BJ (cell line): ENCODE measurements around the gene ALDH16A1. TPM values are rescaled to one million over a fixed set of nuclear protein-coding genes. Genes with fewer than 3 reads are reported as not detected.

Source experiments
- CTCF ChIA-PET: fragments of 350-600 bp; formaldehyde crosslinking; extraction: SDS; loops from one replicate; lab custom pipeline; 2021; ENCODE audit warnings: antibody characterized with exemption, inconsistent platforms; lab: Yijun Ruan, JAX
- POLR2A ChIA-PET: fragments of 300-600 bp; sonication (Branson Sonifier 250); formaldehyde crosslinking; extraction: SDS; loops from one replicate; lab custom pipeline; 2021; ENCODE audit warnings: antibody characterized with exemption; lab: Charles Lee
- DNase-seq: peaks from one replicate; pipeline ENCODE4 v3.0.0-alpha.2; 2011; ENCODE audit warnings: low read depth
- H3K27me3 ChIP-seq: 2 replicates; pipeline ENCODE4 v1.6.0; 2011; ENCODE audit warnings: low read length; ENCODE audit not compliant: control insufficient read depth, insufficient read depth
- H3K36me3 ChIP-seq: 2 replicates; pipeline ENCODE4 v1.5.1; 2011; ENCODE audit warnings: low read length; ENCODE audit not compliant: control insufficient read depth, insufficient read depth
- H3K4me3 ChIP-seq: 2 replicates; pipeline ENCODE4 v1.5.1; 2011; ENCODE audit warnings: low read depth, mild to moderate bottlenecking, control low read depth, low read length
- polyA plus RNA-seq: library from polyadenylated mRNA; depleted of rRNA; stranded (reverse); fragments of >200 nt; gene quantifications from 2 replicates; pipeline ENCODE4 v1.2.3, GENCODE V29; 2011
- TF ChIP-seq, protein P1 (sequence below): IDR thresholded peaks from 2 replicates; pipeline ENCODE4 v1.5.1; 2011; ENCODE audit warnings: low read depth, mild to moderate bottlenecking, control low read depth, inconsistent platforms, low read length, moderate library complexity; ENCODE audit not compliant: insufficient read depth

The ALDH16A1 gene
- polyA plus RNA-seq, 1 experiment, result 15.0 TPM

DNA sequence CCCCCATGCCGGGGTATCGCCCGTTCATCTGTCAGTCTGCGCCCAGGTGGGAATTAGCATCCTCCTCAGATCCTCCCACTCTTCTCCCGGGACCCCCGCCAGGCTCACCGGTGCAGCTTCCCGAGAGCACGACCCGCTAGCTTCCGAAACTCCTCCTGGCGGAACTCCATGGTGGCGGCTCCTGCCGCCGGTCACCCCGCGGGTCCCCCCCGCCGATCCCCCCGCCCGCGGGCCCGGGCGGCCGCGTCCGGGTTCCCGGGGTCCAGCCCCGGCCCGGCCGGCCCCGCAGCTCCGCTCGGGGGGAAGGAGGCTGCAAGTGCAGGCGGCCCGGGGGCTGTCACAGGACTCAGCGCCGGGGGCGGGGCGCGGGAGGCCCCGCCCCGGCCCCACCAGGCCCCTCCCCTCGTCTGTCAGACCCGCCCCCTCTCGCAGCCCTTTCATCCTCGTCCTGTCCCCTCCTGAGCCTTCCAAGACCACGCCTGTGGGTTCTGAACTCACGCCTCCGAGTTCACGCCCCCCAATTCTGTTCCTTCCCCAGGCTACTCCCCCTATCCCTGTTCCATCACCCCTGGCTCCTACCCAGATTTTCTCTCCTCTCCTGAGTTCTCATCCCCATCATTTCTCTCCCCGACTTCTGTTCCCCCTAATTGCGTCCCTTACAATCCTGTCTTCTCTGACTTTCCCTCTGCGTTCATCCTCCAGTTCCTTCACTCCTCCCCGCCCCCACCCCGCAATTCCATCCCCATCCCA, 11.6 kb upstream of the ALDH16A1 start, which contains the start of gene SLC17A7:
Gene SLC17A7 (minus strand): TSS at position 318 of the 750 bp plus-strand sequence. CDS start 148 bp downstream, at position 170.
- CTCF ChIA-PET, result interaction anchor here (1.1 to 2.5 kb wide), 8 partner anchors 10 to 75 kb away, joined by 3 to 13 read pairs (median 4); partner anchors contain the start of gene PIH1D1
- Histone ChIP-seq H3K36me3 (no peaks in the 10 kb centered on the region), H3K27me3 (peaks cover 43% of the 10 kb centered on the region), H3K4me3 (peak within 1 kb of the TSS; percentile 72)
- POLR2A ChIA-PET, result interaction anchor here (0.6 kb wide), 1 partner anchor 189 kb away, joined by 3 read pairs; no protein-coding TSS in a partner anchor
- DNase-seq, result no peak
- TF ChIP-seq, protein P1, sequence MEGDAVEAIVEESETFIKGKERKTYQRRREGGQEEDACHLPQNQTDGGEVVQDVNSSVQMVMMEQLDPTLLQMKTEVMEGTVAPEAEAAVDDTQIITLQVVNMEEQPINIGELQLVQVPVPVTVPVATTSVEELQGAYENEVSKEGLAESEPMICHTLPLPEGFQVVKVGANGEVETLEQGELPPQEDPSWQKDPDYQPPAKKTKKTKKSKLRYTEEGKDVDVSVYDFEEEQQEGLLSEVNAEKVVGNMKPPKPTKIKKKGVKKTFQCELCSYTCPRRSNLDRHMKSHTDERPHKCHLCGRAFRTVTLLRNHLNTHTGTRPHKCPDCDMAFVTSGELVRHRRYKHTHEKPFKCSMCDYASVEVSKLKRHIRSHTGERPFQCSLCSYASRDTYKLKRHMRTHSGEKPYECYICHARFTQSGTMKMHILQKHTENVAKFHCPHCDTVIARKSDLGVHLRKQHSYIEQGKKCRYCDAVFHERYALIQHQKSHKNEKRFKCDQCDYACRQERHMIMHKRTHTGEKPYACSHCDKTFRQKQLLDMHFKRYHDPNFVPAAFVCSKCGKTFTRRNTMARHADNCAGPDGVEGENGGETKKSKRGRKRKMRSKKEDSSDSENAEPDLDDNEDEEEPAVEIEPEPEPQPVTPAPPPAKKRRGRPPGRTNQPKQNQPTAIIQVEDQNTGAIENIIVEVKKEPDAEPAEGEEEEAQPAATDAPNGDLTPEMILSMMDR, result no peak

DNA sequence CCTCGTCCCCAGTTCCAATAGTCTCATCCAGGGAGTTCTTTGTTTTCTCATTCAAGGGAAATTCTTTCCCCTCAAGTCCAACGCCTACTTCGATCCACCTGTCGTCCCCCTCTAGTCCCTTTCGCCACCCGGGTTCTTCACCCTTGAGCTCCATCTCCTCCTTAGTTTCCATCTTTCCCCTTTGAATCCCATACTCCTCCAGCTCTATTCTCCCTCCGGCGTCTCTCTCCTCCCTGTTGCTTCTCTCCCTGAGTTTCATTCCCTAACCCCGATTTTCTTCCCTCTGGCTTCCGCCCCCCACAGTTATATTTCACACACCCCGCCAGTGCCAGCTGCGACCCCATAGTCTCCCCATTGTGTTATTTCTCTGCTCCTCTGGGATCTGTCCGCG, 11.1 kb upstream of the ALDH16A1 start:
- peaks cover 41% of the 10 kb centered on the region for H3K27me3 ChIP-seq

DNA sequence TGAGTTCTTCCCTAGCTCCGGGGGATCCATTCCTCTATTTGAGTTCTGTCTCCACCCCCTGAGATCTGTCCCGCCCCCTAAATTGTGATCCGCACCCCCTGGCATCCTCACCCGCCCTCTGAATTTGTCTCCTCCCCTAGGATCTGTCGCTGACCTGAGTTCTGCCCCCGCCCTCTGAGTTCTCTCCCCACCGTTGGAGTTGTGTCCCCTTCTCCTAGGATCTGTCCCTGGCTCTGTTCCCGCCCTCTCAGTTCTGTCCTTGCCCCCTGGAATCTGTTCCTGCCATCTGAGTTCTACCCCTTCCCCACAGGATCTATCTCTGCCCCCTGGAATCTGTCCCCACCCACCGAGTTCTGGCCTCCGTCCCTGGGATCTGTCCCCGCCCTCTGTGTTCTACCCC, 10.7 kb upstream of the ALDH16A1 start:
- ChIA-PET POLR2A (interaction anchor here (0.6 kb wide), 1 partner anchor 18 kb away, joined by 4 read pairs; no protein-coding TSS in a partner anchor), CTCF (interaction anchor here (0.7 to 2.3 kb wide), 18 partner anchors 9 to 217 kb away, joined by 3 to 13 read pairs (median 4); partner anchors contain the start of genes GFY and PIH1D1)
- Histone ChIP-seq H3K36me3 (peaks cover 7% of the 10 kb centered on the region), H3K4me3 (peak overlapping the region; percentile 72), H3K27me3 (peaks cover 38% of the 10 kb centered on the region)
- TF ChIP-seq, protein P1, result no peak
- DNase-seq, result no peak

More for the DNA sequence above, 11.1 kb upstream of the ALDH16A1 start:
- DNase-seq, result no peak
- ChIA-PET CTCF (interaction anchor here (1.1 to 2.3 kb wide), 9 partner anchors 10 to 216 kb away, joined by 3 to 13 read pairs (median 5); partner anchors contain the start of gene PIH1D1), POLR2A (no interaction called here)
- Histone ChIP-seq H3K36me3 (peaks cover 4% of the 10 kb centered on the region), H3K4me3 (no peak overlapping the region)
- TF ChIP-seq, protein P1, result no peak

DNA sequence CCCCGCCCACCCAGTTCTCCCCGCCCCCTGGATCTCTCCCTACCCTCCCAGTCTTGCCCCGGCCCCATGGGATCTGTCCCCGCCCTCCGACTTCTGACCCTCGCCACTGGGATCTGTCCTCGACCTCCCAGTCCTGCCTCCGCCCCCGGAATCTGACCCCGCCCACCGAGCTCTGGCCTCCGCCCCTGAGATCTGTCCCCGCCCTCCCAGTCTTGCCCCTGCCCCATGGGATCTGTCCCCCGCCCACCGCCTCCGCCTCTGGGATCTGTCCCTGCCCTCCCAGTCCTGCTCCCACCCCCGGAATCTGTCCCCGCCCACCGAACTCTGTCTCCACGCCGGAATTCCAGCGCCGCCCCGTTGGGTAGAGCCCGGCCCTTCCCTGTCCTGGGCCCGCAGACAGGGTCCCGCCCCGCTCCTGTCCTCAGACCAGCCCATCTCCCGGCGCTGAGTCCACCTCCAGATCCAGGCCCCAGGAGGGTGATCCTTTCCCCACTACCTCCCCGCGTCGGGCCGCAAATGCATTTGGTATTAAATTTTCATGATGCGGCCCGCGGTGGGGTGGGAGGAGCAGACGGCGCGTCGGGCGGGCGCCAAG, 10.2 kb upstream of the ALDH16A1 start:
- Histone ChIP-seq H3K36me3 (peaks cover 7% of the 10 kb centered on the region), H3K4me3 (peak overlapping the region; percentile 72), H3K27me3 (peaks cover 36% of the 10 kb centered on the region)
- ChIA-PET POLR2A (interaction anchor here (0.6 kb wide), 1 partner anchor 18 kb away, joined by 4 read pairs; no protein-coding TSS in a partner anchor), CTCF (interaction anchor here (0.7 to 2.3 kb wide), 18 partner anchors 9 to 217 kb away, joined by 3 to 13 read pairs (median 4); partner anchors contain the start of genes GFY and PIH1D1)
- no peak for DNase-seq
- TF ChIP-seq, protein P1, result no peak
